GM23248 (cell line): ENCODE results near the gene MINK1.

Experiments used
- EZH2 ChIP-seq: fragments of 200-600 bp; sonication (generic); IDR thresholded peaks from 2 replicates; pipeline ENCODE4 v1.6.1; 2018; ENCODE audit warnings: antibody characterized with exemption, mild to moderate bottlenecking; ENCODE audit not compliant: insufficient read depth, poor library complexity, severe bottlenecking
- EZH2phosphoT487 ChIP-seq: fragments of 200-600 bp; sonication (generic); IDR thresholded peaks from 2 replicates; pipeline ENCODE4 v1.6.1; 2018; ENCODE audit warnings: antibody characterized with exemption, moderate library complexity, mild to moderate bottlenecking, low read depth; ENCODE audit not compliant: insufficient read depth

- TF ChIP-seq EZH2phosphoT487 (no peak), EZH2 (no peak)
These were observed 5.7 kb upstream of the MINK1 start for GRCh38 chr17:4827399-4827798.
